Ishikawa (cell line): ENCODE measurements around the gene PLEKHN1.

ENCODE experiments used
- CEBPB ChIP-seq: IDR thresholded peaks from 2 replicates; pipeline ENCODE4 v1.6.1; 2012
- CREB1 ChIP-seq: IDR thresholded peaks from 2 replicates; pipeline ENCODE4 v1.6.1; 2012; ENCODE audit warnings: low read depth
- EGR1 ChIP-seq: IDR thresholded peaks from 2 replicates; pipeline ENCODE4 v1.6.1; 2012
- EP300 ChIP-seq: IDR thresholded peaks from 2 replicates; pipeline ENCODE4 v1.6.1; 2012; ENCODE audit warnings: borderline replicate concordance
- NFIC ChIP-seq: IDR thresholded peaks from 2 replicates; pipeline ENCODE4 v1.6.1; 2012
- RAD21 ChIP-seq: IDR thresholded peaks from 2 replicates; pipeline ENCODE4 v1.6.1; 2012; ENCODE audit warnings: low read depth
- TAF1 ChIP-seq: IDR thresholded peaks from 2 replicates; pipeline ENCODE4 v1.6.1; 2012; ENCODE audit warnings: low read depth, mild to moderate bottlenecking
- TCF12 ChIP-seq: IDR thresholded peaks from 2 replicates; pipeline ENCODE4 v1.6.1; 2012; ENCODE audit warnings: low read depth
- TEAD4 ChIP-seq: IDR thresholded peaks from 2 replicates; pipeline ENCODE4 v1.6.1; 2012
- YY1 ChIP-seq: IDR thresholded peaks from 2 replicates; pipeline ENCODE4 v1.6.1; 2012; ENCODE audit warnings: low read depth
- ZBTB7A ChIP-seq: IDR thresholded peaks from 2 replicates; pipeline ENCODE4 v1.6.1; 2012; ENCODE audit warnings: low read depth
- TF ChIP-seq, protein P1 (sequence below): IDR thresholded peaks from 2 replicates; pipeline ENCODE4 v1.6.1; 2012; ENCODE audit warnings: low read depth, mild to moderate bottlenecking
- TF ChIP-seq, protein P2 (sequence below): IDR thresholded peaks from 2 replicates; pipeline ENCODE4 v1.6.1; 2012
- TF ChIP-seq, protein P3 (sequence below): IDR thresholded peaks from 2 replicates; pipeline ENCODE4 v1.6.1; 2012

DNA sequence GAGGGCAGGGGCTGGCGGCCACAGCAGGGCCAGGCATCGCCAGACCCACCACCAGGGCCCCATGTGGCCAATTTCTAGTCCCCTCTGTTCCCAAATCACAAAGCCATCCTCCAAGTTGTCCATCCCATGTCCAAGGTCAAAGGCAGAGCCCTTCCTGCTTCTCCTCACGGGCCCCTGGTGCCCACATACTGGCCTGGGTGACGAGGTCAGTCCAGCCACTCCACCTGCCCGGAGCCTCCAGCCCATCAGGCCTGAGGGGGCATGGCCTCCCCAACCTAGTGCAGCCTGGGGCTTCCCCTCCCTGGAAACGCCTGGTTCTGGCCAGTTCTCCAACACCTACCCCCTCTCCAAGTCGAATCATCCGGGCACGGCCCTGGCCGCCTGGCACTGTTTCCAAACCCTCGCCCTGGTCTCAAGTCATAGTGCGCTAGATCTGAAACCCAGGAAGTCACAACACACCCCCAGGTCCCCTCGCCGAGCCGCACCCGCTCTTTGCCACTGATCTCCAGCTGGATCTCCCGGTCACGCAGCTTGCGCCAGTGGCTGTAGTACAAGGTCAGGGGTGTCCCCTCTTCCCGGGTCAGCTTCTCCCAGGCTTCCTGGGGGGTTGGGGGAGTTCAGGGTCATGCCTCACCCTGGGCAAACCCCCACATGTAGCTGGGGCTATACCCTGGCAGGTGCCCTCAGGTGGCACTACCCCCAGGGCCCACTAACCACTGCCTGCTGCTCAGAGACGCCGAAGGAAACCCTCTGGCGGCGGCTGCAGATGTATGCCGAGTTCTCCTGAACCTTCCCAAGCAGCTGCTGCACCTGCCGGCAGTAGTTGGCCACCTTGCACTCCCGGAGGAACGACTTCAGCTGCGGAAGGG is 20.4 kb upstream of the PLEKHN1 start:
- TF ChIP-seq CREB1 (no peak), CEBPB (no peak), TAF1 (no peak), YY1 (no peak), EP300 (no peak), EGR1 (no peak), TEAD4 (no peak), RAD21 (no peak), TCF12 (no peak), NFIC (no peak), ZBTB7A (no peak)
- TF ChIP-seq, protein P1, sequence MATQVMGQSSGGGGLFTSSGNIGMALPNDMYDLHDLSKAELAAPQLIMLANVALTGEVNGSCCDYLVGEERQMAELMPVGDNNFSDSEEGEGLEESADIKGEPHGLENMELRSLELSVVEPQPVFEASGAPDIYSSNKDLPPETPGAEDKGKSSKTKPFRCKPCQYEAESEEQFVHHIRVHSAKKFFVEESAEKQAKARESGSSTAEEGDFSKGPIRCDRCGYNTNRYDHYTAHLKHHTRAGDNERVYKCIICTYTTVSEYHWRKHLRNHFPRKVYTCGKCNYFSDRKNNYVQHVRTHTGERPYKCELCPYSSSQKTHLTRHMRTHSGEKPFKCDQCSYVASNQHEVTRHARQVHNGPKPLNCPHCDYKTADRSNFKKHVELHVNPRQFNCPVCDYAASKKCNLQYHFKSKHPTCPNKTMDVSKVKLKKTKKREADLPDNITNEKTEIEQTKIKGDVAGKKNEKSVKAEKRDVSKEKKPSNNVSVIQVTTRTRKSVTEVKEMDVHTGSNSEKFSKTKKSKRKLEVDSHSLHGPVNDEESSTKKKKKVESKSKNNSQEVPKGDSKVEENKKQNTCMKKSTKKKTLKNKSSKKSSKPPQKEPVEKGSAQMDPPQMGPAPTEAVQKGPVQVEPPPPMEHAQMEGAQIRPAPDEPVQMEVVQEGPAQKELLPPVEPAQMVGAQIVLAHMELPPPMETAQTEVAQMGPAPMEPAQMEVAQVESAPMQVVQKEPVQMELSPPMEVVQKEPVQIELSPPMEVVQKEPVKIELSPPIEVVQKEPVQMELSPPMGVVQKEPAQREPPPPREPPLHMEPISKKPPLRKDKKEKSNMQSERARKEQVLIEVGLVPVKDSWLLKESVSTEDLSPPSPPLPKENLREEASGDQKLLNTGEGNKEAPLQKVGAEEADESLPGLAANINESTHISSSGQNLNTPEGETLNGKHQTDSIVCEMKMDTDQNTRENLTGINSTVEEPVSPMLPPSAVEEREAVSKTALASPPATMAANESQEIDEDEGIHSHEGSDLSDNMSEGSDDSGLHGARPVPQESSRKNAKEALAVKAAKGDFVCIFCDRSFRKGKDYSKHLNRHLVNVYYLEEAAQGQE = no peak
- TF ChIP-seq, protein P2, sequence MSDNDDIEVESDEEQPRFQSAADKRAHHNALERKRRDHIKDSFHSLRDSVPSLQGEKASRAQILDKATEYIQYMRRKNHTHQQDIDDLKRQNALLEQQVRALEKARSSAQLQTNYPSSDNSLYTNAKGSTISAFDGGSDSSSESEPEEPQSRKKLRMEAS = no peak
- TF ChIP-seq, protein P3, sequence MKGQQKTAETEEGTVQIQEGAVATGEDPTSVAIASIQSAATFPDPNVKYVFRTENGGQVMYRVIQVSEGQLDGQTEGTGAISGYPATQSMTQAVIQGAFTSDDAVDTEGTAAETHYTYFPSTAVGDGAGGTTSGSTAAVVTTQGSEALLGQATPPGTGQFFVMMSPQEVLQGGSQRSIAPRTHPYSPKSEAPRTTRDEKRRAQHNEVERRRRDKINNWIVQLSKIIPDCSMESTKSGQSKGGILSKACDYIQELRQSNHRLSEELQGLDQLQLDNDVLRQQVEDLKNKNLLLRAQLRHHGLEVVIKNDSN = no peak
